ENCODE data around the gene PGM5.

DNA sequence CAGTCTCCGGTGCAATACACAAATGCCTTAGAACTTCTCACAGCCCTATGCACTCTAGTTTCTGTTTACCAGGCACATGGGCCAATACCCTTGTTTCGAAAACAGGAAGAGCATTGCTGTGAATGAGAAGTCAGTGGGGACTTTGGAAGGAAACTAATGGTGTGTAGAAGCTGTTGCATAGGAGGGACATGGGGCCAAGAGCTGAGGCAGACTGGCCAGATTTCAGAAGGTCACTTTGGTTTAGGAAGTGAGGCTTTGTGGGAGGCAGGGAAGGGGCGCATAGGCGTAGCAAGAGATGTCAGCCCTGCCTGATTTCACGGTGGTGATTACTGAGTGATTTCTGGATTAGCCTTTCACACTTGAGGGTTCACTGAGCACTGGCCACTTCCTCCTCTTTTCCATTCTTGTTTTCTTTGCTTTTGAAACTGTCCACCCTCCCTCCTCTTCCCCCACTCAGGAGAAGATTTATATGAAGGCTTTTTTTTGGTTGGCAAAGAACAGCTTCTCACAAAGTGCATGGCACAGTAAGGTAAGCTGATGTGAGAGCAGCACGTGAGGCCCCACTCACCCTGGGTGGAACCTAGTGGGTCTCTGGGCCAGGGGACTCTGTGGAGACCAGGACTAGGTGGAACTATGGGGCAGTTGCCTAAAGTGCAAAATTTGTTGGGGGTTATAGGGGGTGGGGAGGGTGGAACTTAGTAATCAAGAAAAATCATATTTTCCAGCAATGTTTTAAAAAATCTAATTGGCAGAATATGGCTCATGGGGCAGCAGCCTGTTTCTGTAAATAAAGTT, 190.4 kb downstream of the PGM5 start:
- TF ChIP-seq NRF1 (IDR thresholded peaks at IDR 0.05; ENCODE audit: low read depth, low read length) = no peak
- no peak for TF ChIP-seq NANOG (IDR thresholded peaks at IDR 0.05; ENCODE audit: insufficient read depth, low read depth, low read length, poor library complexity, severe bottlenecking)
- no peak for TF ChIP-seq POLR2A (IDR thresholded peaks at IDR 0.05; ENCODE audit: control extremely low read depth in 1 of 2, low read depth in 2 of 2, low read length in 2 of 2)
- TF ChIP-seq RNF2 (IDR thresholded peaks at IDR 0.05; ENCODE audit: borderline replicate concordance, low read depth, low read length, missing control alignments, poor library complexity, severe bottlenecking) = no peak
- TF ChIP-seq CHD7 (IDR thresholded peaks at IDR 0.05; ENCODE audit: insufficient replicate concordance, low read length) = no peak
- TF ChIP-seq POLR2AphosphoS5 (IDR thresholded peaks at IDR 0.05; ENCODE audit: low read depth, low read length) = no peak
- TF ChIP-seq CREB1 (IDR thresholded peaks at IDR 0.05) = no peak
- TF ChIP-seq EGR1 (IDR thresholded peaks at IDR 0.05; ENCODE audit: borderline replicate concordance, low read depth, low read length) = no peak
- no peak for TF ChIP-seq EP300 (IDR thresholded peaks at IDR 0.05; ENCODE audit: borderline replicate concordance in 1 of 2, low read depth in 2 of 2, low read length in 2 of 2)
- TF ChIP-seq RAD21 (IDR thresholded peaks at IDR 0.05 in 1 of 2, conservative IDR thresholded peaks at IDR 0.05 in 1 of 2; ENCODE audit: low read depth in 2 of 2, low read length in 2 of 2) = no peak
- TF ChIP-seq TEAD4 (IDR thresholded peaks at IDR 0.05; ENCODE audit: low read depth, low read length) = no peak
